ENCODE results near the gene ZNF80.

Gene ZNF80

DNA sequence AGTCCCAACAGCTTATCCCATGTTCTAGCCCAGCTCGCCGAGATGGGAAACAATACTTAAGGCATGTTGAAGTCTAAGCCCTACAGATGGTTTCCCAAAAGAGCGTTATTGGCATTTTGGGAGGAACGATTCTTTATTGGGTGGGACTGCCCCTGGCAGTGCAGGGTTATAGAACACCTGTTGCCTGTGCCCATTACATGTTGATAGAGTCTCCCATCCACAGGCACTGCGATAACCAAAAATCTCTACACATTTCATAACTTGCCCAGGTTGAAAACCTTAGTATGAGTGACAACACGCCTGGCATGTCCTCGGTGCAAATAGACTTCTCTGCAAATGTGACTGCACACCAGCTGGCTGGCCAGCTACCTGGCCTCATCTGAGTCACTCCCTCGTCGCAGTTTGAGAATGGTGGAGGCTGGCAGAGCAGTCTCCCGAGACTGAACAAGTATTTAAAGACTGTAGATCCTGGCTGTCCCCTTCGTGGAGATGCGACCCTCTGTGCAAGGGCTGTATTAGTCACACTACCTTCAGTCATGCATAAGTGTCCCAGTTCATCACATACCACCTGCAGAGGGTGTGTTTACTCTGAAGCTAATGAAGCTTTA, 18.7 kb downstream of the ZNF80 start:
- DNase-seq: no peak

DNA sequence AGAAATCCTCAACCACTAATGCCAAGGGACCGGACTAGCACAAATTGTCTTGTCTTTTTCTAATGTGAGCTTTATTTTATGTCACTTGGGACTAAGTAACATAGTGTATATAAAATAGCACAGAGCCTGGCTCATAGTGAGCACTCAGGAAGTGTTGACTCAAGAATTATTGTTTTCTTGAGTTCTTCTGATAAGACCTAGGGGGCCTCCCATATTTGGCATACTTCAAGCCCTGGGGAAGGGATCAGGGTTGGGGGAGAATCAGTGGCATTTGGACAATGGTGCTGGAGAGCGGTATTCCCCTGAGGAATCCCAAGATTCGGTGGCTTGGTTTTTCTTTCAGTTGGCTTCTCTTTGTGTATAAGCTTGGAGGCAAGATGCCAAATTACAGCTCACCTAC, 19.4 kb downstream of the ZNF80 start:
- DNase-seq: no peak

- no peak for DNase-seq
Observed at GRCh38 chr3:114217266-114217665, 20.1 kb downstream of the ZNF80 start.

DNA sequence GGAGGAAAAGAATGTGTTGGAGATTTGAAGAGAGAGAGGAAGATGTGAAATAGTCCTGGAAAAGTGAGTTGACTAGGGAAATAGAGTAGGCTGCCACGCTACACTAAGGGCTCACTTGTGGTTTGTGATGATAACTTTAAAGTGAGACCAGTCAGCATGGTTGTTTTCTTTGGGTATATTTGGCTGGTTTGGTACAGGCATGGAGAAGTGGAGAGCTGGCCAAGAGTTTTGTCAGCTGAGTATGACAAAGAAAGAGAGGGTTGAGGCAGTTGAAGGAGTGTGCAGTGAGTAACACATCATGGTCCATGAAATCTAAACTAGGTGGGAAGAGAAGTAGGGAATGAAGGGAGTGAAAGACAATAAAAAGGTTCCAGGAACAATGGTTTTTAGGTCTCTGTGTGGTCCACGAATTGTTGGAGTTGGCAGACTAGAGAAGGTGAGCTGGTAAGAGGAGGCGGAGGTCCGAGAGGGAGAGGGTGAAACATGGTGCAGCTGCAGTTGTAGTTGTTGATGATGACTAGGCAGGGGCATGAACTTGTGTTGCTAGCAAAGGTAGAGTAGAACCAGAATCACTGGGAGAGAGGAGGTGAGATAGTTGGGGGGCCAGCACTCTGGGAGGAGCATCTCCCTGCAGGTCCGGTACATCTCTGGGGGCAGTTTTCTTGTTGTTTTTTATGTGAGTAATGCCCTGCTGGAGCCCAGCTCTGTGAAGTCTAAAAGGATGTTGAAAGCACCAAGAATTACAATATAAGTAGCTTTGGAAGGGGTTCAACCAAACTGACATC, 21.0 kb downstream of the ZNF80 start:
- DNase-seq: no peak

GRCh38 chr3:114214542-114215341, 22.6 kb downstream of the ZNF80 start:
- DNase-seq: no peak

DNA sequence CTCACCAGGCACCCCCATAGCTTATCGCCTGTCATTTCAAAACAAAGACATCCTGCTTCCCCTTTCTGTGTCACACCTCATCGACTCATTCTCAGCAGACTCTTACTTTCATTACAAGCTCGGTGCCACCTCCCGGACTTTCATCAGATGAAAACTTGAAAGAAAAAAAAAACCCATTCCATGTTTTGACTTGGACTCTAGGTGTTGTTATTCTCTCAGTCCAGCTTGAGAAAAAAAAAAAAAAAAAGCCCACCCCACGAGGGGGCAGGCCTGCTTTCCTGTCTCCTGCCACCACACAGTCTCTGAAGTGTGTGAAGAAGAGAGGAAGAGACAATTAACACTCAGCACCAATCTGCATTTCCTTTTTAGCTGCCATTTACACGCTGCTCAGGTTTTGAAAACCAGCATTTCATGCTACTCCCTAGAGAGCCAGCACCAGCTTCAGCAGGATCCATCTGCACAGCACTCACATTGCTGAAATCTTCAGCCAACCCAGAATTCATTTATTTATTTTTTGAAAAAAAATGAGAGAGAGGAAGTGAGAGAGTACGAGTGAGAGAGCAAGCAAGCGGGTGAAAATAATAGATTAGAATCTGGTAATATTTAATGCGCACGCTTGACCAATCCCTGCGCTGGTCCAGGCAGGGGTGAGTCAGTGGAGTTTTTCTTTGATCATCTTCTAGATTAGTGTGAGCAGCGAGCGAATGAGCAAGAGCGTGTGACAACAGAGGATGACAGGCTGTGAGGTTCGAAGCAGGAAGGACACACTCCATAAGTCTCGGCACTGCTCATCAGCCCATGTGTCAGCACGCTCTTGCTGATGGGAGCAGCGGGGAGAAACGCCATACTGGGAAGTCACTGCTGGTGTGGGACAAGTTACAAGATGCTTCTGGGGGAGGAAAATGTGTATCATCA, 23.5 kb downstream of the ZNF80 start:
- DNase-seq: no peak

DNA sequence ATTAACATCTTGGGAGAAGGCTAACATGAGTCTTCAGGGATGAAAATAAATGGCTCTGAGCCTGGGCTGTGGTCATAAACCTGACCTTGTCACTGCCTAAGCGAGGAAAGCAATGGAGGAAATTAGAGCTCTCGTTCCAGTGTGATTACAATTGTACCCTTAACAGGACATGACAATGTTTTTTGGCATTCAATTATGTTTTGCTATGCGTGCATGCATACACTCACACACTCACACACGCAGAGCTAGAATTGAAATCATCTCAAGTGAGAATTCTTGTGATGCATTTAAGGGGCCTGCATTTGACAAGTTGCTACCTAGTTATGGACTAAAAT, 24.1 kb downstream of the ZNF80 start:
- no peak for DNase-seq

- no peak for DNase-seq
Observed at GRCh38 chr3:114212646-114213045, 24.7 kb downstream of the ZNF80 start.

DNA sequence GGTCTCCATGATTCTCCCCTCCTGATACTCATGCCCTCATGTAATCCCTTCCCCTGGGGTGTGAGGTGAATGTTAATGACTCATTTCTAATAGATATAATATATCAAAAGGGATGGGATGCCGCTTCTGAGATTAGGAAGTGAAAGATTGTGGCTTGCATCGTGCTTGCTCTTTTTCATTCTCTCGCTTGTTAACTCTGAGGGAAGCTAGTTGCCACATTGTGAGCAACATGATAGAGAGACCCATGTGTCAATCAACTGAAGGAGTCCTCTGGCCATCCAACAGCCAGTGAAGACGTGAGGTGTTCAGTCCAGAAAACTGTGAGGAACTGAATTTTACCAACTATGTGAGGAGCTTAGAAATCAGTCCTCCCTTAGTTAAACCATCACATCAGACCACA, 29.6 kb downstream of the ZNF80 start:
- no peak for DNase-seq

DNA sequence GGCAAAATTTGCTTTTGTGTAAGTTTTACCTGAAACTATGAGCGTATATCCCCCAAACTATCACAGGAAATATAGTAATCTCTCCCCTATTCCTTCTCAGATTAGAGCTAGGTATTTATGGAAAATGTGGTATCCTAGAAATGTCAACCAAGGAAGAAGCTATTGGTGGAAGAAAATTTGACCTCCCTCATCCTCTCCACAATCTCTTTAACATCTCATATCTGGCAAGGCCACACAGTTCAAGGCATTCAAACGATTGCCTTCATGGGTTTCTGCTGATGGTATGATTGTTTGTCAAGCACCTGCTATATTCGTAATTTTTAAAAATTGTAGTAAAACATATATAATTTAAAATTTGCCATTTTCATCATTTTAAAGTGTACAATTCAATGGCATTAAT, 31.0 kb downstream of the ZNF80 start:
- DNase-seq: no peak

- no peak for DNase-seq
Observed at GRCh38 chr3:114205541-114205940, 31.8 kb downstream of the ZNF80 start.

DNA sequence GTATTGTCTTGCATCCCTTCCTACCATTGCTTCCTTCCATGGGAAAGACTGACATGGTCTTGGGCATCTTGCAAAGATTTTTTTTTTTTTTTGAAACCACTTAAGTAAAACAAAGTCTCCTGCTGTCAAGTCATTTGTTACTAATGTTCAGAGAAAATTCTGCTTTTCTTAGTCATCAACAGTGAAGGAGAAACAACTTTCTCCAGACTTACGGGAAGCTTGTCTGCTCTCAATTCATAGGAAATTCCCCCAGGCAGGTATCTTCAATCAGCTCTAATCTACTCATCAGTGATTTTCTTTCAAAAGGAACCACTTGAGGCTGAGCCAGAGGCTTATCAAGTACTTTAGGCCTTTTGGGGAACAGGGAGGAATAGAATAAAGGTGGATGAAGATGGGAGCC, 42.6 kb downstream of the ZNF80 start:
- DNase-seq: no peak

DNA sequence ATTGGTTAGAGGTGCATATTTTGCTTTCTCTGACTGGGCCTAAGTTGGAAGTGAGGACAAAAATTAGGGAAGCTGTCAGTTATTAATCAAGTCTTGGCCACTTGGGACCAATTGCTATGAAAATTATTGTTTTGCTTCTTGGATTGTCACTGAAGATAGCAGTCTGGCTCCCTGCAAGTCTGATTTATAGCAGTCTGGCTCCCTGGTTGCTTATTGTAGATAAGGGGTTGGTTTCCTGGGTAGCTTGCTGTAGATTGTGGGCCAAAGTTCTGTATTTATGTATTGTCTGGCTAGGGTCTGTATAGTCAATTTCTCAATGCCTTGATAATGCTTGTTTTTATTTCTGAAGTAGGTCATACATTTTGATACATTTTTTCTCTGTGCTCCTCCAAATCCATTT, 45.2 kb downstream of the ZNF80 start:
- DNase-seq: no peak

DNA sequence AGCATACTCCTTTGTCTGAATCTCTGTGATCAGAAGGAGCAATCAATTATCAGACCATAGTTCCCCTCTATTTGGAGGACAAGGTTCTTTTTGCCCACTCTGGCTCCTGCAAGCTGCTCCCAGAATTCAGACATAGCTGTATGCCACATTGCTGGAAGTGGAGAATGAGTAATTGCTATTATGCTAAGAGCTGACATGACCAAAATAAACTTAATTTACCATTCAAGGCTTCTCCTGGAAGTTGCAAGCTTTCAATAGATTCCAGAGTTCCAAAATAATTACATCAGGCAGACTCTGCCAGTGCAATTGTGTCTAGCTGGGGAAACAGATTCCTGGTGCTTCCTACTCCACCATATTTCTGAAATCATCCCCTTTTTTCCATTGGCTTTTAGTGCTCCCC, 50.9 kb downstream of the ZNF80 start:
- no peak for DNase-seq
